AG09309 (cell line): ENCODE measurements around the gene HOATZ.

ENCODE experiments used
- DNase-seq: peaks from one replicate; pipeline ENCODE4 v3.0.0-alpha.2; 2010; ENCODE audit warnings: low read depth
- H3K4me3 ChIP-seq: 2 replicates; pipeline ENCODE4 v1.5.1; 2011; ENCODE audit warnings: mild to moderate bottlenecking, low read depth, low read length, moderate library complexity; ENCODE audit not compliant: control insufficient read depth
- TF ChIP-seq, protein P1 (sequence below): IDR thresholded peaks from 2 replicates; pipeline ENCODE4 v1.5.1; 2011; ENCODE audit warnings: mild to moderate bottlenecking, low read depth, low read length, inconsistent platforms; ENCODE audit not compliant: insufficient read depth, control insufficient read depth; ENCODE audit errors: missing control alignments

HOATZ gene

DNA sequence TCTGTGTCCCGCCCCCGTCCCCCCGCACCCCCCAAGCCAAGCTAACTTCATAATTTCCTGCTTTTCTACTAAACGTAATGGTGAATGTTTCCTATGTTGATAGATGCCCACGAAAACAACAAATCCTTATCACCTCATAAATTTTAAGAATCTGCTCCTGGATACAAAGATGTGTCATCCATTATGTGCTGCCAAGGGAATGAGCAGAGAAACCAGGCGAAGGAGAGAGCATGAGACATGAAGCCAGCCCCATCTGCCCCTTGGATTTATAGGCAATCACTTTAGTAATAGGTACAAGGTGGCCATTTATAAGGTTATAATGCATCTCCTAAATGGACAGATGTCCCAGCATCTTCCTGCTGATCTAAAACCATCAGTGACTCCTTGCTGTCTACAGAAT is 56.2 kb downstream of the HOATZ start:
- H3K4me3 ChIP-seq, result no peak overlapping the region
- TF ChIP-seq, protein P1, sequence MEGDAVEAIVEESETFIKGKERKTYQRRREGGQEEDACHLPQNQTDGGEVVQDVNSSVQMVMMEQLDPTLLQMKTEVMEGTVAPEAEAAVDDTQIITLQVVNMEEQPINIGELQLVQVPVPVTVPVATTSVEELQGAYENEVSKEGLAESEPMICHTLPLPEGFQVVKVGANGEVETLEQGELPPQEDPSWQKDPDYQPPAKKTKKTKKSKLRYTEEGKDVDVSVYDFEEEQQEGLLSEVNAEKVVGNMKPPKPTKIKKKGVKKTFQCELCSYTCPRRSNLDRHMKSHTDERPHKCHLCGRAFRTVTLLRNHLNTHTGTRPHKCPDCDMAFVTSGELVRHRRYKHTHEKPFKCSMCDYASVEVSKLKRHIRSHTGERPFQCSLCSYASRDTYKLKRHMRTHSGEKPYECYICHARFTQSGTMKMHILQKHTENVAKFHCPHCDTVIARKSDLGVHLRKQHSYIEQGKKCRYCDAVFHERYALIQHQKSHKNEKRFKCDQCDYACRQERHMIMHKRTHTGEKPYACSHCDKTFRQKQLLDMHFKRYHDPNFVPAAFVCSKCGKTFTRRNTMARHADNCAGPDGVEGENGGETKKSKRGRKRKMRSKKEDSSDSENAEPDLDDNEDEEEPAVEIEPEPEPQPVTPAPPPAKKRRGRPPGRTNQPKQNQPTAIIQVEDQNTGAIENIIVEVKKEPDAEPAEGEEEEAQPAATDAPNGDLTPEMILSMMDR, result no peak
- DNase-seq, result no peak

DNA sequence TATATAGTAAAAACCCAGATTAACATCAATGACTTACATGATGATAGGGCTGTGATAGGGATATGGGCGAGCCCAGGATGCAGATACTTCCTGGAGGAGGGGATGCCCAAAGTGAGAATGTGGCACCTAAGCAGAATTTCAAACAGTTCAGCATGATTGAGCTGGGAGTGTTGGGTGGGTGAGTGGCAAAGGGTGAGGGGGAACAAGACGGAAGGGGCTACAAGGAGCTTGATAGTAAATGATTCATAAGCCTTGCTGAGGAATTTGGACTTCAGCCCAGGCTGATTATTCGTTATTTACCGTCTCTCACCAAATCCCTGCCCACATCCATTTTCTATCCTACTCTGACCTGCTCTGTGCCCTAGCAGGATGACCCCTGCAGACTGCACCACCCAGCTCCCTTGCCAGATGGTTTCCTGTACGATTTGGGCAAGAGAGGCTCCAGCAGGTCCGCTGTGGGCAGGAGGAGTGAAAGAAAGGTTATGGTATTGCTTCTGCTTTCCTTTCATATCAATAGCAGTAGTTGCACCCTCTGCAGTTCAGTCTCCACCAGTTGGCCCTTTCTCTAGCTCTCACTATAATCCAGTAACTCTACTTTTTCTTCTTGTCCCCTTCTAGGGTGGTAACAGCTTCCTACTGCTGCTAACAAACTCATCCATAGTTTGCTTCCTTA is 57.4 kb downstream of the HOATZ start:
- TF ChIP-seq, protein P1, result no peak
- no peak overlapping the region for H3K4me3 ChIP-seq
- no peak for DNase-seq

DNA sequence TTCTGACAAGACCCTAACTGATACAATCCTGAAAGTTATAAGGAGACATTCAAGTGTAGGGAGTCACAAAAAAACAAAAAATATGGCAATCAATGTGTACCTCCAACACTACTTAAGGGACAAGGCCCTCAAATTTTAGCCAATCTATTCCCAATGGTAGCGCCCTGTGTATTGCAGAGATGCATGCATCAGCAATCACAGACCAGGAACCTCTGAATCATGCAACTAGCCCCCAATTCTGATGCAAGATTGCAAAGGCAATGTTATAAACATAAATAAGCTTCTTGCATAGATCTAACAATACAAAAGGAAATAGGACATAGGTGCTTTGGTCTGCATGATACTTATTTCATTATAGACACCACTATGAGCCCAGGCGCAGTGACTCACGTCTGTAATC is 58.0 kb downstream of the HOATZ start:
- DNase-seq, result no peak
- TF ChIP-seq, protein P1, result no peak
- H3K4me3 ChIP-seq, result no peak overlapping the region

DNA sequence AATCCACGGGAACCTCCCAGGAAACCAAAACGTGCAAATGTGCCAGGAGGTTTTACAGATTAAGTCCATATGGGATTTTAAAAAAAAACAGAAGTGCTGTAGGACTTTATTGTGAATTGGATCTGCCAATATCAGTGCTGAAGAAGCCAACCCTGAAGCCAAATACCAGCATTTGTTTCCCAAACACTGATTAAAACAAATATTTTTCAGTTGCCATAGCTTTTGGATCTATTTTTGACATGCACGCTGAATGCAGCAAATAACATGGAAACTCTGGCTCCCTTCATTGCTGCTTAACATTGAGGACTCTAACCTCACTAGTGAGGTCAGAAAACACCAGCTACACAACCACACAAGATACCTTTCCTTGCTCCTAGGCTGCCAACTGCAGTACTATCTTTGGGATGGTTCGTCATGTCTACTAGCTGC is 59.3 kb downstream of the HOATZ start:
- TF ChIP-seq, protein P1, result no peak
- no peak overlapping the region for H3K4me3 ChIP-seq
- no peak for DNase-seq

DNA sequence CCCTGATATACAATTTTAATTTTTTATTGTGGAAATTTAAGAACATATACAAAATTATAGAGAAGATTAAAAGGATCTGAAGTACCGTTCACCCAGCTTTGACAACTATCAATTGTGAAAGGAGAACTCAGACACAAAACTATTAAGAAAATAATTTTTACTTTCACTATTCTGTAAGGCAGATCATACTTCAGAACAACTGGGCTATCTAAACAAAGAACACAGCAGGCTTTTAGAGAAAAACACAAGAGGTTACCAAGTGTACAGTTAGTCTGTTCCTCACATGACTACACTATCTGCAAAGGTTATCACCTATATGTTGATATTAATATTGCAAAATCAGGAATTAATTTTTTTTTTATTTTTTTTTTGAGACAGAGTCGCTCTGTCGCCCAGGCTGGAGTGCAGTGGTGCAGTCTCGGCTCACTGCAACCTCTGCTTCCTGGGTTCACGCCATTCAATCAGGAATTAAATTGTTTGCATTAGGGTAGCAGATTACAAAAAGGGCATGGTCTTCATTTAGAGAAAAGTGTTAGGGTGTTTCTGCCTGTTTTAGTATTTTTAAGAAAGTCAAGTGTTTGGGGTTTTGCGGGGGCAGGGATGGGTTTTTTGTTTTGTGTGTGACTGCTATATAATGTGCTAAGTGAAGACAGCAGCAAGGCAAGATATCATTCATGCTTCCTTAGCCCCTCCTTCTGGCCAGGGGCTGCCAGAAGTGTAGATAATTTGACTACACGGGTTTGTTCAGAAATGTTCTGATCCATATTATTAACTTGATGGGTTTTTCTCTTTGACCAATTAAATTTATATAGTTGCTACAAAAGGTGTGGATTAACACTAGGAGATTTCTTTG is 60.0 kb downstream of the HOATZ start:
- DNase-seq, result no peak
- no peak overlapping the region for H3K4me3 ChIP-seq
- TF ChIP-seq, protein P1, result no peak

DNA sequence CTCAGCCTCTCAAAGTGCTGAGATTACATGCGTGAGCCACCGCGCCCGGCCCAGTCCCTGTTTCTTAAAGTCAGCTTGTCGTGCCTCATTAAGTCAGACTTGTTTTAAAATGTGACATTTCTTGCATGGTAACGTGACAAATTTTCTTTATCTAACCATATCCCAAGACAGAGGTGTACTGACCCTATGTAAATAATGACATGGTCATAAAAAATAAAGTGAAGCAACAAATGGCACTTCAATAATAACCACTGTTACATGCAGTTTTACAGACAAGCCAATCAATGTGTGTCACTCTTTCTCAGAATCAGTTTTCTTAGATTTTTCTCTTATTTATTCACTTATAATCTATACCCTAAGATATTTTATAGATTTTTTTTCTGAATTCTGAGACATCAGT is 61.2 kb downstream of the HOATZ start:
- TF ChIP-seq, protein P1, result no peak
- no peak for DNase-seq
- no peak overlapping the region for H3K4me3 ChIP-seq
